ENCODE results near the gene DCAF7.

DNA sequence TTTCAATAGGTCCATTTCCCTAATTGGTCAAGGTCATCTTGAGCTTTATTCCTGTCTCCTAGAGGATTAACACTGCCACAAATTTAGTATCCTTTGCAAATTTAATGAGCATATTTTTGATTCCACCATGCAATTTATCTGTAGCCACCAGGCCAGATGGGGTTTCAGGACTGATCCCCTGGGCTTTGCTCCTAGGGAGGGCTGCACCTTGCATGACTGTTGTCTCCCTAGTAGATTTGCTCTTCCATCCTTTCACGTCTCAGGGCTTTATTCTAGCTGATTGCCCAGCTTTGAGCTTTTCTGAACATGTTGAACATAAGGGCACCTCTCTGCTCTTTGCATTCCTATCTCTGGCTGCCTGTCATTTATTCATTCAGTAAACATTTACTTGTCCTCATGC, 34.9 kb upstream of the DCAF7 start:
- TF ChIP-seq, protein P1, sequence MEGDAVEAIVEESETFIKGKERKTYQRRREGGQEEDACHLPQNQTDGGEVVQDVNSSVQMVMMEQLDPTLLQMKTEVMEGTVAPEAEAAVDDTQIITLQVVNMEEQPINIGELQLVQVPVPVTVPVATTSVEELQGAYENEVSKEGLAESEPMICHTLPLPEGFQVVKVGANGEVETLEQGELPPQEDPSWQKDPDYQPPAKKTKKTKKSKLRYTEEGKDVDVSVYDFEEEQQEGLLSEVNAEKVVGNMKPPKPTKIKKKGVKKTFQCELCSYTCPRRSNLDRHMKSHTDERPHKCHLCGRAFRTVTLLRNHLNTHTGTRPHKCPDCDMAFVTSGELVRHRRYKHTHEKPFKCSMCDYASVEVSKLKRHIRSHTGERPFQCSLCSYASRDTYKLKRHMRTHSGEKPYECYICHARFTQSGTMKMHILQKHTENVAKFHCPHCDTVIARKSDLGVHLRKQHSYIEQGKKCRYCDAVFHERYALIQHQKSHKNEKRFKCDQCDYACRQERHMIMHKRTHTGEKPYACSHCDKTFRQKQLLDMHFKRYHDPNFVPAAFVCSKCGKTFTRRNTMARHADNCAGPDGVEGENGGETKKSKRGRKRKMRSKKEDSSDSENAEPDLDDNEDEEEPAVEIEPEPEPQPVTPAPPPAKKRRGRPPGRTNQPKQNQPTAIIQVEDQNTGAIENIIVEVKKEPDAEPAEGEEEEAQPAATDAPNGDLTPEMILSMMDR (IDR thresholded peaks at IDR 0.05), result no peak
- no peak for TF ChIP-seq JUN (CRISPR knock-in tag; IDR thresholded peaks at IDR 0.05)
- TF ChIP-seq, protein P2, sequence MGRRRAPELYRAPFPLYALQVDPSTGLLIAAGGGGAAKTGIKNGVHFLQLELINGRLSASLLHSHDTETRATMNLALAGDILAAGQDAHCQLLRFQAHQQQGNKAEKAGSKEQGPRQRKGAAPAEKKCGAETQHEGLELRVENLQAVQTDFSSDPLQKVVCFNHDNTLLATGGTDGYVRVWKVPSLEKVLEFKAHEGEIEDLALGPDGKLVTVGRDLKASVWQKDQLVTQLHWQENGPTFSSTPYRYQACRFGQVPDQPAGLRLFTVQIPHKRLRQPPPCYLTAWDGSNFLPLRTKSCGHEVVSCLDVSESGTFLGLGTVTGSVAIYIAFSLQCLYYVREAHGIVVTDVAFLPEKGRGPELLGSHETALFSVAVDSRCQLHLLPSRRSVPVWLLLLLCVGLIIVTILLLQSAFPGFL (CRISPR knock-in tag; IDR thresholded peaks at IDR 0.05; ENCODE audit: borderline replicate concordance), result no peak
- TF ChIP-seq, protein P3, sequence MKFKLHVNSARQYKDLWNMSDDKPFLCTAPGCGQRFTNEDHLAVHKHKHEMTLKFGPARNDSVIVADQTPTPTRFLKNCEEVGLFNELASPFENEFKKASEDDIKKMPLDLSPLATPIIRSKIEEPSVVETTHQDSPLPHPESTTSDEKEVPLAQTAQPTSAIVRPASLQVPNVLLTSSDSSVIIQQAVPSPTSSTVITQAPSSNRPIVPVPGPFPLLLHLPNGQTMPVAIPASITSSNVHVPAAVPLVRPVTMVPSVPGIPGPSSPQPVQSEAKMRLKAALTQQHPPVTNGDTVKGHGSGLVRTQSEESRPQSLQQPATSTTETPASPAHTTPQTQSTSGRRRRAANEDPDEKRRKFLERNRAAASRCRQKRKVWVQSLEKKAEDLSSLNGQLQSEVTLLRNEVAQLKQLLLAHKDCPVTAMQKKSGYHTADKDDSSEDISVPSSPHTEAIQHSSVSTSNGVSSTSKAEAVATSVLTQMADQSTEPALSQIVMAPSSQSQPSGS (CRISPR knock-in tag; IDR thresholded peaks at IDR 0.05; ENCODE audit: borderline replicate concordance, low read depth), result no peak
- TF ChIP-seq CREB1 (CRISPR knock-in tag; IDR thresholded peaks at IDR 0.05), result no peak
- TF ChIP-seq, protein P4, sequence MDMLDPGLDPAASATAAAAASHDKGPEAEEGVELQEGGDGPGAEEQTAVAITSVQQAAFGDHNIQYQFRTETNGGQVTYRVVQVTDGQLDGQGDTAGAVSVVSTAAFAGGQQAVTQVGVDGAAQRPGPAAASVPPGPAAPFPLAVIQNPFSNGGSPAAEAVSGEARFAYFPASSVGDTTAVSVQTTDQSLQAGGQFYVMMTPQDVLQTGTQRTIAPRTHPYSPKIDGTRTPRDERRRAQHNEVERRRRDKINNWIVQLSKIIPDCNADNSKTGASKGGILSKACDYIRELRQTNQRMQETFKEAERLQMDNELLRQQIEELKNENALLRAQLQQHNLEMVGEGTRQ (CRISPR knock-in tag; IDR thresholded peaks at IDR 0.05), result no peak
- no peak for TF ChIP-seq ELF4 (CRISPR knock-in tag; IDR thresholded peaks at IDR 0.05; ENCODE audit: low read depth)
- TF ChIP-seq, protein P5, sequence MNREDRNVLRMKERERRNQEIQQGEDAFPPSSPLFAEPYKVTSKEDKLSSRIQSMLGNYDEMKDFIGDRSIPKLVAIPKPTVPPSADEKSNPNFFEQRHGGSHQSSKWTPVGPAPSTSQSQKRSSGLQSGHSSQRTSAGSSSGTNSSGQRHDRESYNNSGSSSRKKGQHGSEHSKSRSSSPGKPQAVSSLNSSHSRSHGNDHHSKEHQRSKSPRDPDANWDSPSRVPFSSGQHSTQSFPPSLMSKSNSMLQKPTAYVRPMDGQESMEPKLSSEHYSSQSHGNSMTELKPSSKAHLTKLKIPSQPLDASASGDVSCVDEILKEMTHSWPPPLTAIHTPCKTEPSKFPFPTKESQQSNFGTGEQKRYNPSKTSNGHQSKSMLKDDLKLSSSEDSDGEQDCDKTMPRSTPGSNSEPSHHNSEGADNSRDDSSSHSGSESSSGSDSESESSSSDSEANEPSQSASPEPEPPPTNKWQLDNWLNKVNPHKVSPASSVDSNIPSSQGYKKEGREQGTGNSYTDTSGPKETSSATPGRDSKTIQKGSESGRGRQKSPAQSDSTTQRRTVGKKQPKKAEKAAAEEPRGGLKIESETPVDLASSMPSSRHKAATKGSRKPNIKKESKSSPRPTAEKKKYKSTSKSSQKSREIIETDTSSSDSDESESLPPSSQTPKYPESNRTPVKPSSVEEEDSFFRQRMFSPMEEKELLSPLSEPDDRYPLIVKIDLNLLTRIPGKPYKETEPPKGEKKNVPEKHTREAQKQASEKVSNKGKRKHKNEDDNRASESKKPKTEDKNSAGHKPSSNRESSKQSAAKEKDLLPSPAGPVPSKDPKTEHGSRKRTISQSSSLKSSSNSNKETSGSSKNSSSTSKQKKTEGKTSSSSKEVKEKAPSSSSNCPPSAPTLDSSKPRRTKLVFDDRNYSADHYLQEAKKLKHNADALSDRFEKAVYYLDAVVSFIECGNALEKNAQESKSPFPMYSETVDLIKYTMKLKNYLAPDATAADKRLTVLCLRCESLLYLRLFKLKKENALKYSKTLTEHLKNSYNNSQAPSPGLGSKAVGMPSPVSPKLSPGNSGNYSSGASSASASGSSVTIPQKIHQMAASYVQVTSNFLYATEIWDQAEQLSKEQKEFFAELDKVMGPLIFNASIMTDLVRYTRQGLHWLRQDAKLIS (CRISPR knock-in tag; IDR thresholded peaks at IDR 0.05; ENCODE audit: borderline replicate concordance), result no peak
- no peak for TF ChIP-seq NR1H2 (CRISPR knock-in tag; IDR thresholded peaks at IDR 0.05)
- TF ChIP-seq, protein P6, sequence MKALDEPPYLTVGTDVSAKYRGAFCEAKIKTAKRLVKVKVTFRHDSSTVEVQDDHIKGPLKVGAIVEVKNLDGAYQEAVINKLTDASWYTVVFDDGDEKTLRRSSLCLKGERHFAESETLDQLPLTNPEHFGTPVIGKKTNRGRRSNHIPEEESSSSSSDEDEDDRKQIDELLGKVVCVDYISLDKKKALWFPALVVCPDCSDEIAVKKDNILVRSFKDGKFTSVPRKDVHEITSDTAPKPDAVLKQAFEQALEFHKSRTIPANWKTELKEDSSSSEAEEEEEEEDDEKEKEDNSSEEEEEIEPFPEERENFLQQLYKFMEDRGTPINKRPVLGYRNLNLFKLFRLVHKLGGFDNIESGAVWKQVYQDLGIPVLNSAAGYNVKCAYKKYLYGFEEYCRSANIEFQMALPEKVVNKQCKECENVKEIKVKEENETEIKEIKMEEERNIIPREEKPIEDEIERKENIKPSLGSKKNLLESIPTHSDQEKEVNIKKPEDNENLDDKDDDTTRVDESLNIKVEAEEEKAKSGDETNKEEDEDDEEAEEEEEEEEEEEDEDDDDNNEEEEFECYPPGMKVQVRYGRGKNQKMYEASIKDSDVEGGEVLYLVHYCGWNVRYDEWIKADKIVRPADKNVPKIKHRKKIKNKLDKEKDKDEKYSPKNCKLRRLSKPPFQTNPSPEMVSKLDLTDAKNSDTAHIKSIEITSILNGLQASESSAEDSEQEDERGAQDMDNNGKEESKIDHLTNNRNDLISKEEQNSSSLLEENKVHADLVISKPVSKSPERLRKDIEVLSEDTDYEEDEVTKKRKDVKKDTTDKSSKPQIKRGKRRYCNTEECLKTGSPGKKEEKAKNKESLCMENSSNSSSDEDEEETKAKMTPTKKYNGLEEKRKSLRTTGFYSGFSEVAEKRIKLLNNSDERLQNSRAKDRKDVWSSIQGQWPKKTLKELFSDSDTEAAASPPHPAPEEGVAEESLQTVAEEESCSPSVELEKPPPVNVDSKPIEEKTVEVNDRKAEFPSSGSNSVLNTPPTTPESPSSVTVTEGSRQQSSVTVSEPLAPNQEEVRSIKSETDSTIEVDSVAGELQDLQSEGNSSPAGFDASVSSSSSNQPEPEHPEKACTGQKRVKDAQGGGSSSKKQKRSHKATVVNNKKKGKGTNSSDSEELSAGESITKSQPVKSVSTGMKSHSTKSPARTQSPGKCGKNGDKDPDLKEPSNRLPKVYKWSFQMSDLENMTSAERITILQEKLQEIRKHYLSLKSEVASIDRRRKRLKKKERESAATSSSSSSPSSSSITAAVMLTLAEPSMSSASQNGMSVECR (CRISPR knock-in tag; IDR thresholded peaks at IDR 0.05; ENCODE audit: borderline replicate concordance), result no peak

Data from WTC11 (cell line).